GM12878 (cell line): Measurements from ENCODE around the gene MYCBP2. TPM values are rescaled to one million over a fixed set of nuclear protein-coding genes. Genes with fewer than 3 reads are reported as not detected.

Source experiments
- BHLHE40 ChIP-seq, 2 experiments: fragments of 450-650 bp in 1 of 2; IDR thresholded peaks; 2 replicates each; pipeline ENCODE4 v1.6.1; 2011 to 2017; ENCODE audit warnings: low read depth in 2 of 2, borderline replicate concordance in 1 of 2, improper control_type of control experiment in 1 of 2, low read length in 1 of 2, mild to moderate bottlenecking in 1 of 2
- EED ChIP-seq: sonication (generic); IDR thresholded peaks from 2 replicates; pipeline ENCODE4 v1.6.1; 2016; ENCODE audit warnings: antibody characterized with exemption, low read depth
- HDAC6 ChIP-seq: fragments of 200-600 bp; sonication (generic); IDR thresholded peaks from one replicate; pipeline ENCODE4 v1.8.0; 2017; ENCODE audit warnings: antibody characterized with exemption; ENCODE audit not compliant: unreplicated experiment
- KDM1A ChIP-seq: fragments of 200-600 bp; sonication (generic); IDR thresholded peaks from 2 replicates; pipeline ENCODE4 v1.6.1; 2016; ENCODE audit warnings: borderline replicate concordance
- MEF2A ChIP-seq: IDR thresholded peaks from 2 replicates; pipeline ENCODE4 v1.6.1; 2011; ENCODE audit warnings: low read depth, mild to moderate bottlenecking, low read length, moderate library complexity; ENCODE audit not compliant: insufficient read depth
- SP1 ChIP-seq: IDR thresholded peaks from one replicate; pipeline ENCODE4 v1.6.1; 2011; ENCODE audit warnings: low read depth, low read length
- SREBF1 ChIP-seq: IDR thresholded peaks from 2 replicates; pipeline ENCODE4 v1.6.1; 2012; ENCODE audit warnings: mild to moderate bottlenecking, low read length
- YBX1 ChIP-seq: fragments of 450-650 bp; IDR thresholded peaks from 2 replicates; pipeline ENCODE4 v1.6.1; 2016; ENCODE audit warnings: antibody characterized with exemption
- polyA plus RNA-seq, 11 experiments: library from polyadenylated mRNA; depleted of rRNA in 4 of 11; unstranded in 6 of 11; stranded (reverse) in 5 of 11; fragments of >200 nt; fragmentation: Nextera tagmentation in 4 of 11; fragmentation: Illumina TruSeq in 1 of 11; extraction: Ambion mirVana in 4 of 11; extraction: Trizol in 1 of 11; gene quantifications; 1 replicate in 1 of 11; 2 replicates in 10 of 11; pipeline versions ENCODE4 v1.2.1 to v1.2.3, GENCODE V29; 2011 to 2016; ENCODE audit warnings: inconsistent platforms in 2 of 11, missing spikeins in 2 of 11, low read depth in 1 of 11
- total RNA-seq, 4 experiments: library from RNA; depleted of rRNA in 3 of 4; stranded (reverse); fragments of >200 nt in 3 of 4; fragmentation: Illumina TruSeq in 1 of 4; extraction: Trizol in 1 of 4; gene quantifications; 2 replicates each; pipeline versions ENCODE4 v1.2.1 to v1.2.3, GENCODE V29; 2013 to 2021
- TF ChIP-seq, protein P1 (sequence below): fragments of 450-650 bp; IDR thresholded peaks from 2 replicates; pipeline ENCODE4 v1.6.1; 2016; ENCODE audit warnings: mild to moderate bottlenecking
- TF ChIP-seq, protein P2 (sequence below): IDR thresholded peaks from 2 replicates; pipeline ENCODE4 v1.6.1; 2012; ENCODE audit warnings: low read depth, low read length, improper control_type of control experiment
- TF ChIP-seq, protein P3 (sequence below): IDR thresholded peaks from 2 replicates; pipeline ENCODE4 v1.6.1; 2011; ENCODE audit warnings: low read depth, low read length, improper control_type of control experiment, borderline replicate concordance
- TF ChIP-seq, protein P4 (sequence below): IDR thresholded peaks from 2 replicates; pipeline ENCODE4 v1.6.1; 2011; ENCODE audit warnings: borderline replicate concordance, low read depth, mild to moderate bottlenecking, moderate library complexity, mixed read lengths, low read length; ENCODE audit not compliant: insufficient read depth; ENCODE audit errors: extremely low read length
- TF ChIP-seq, protein P5 (sequence below): IDR thresholded peaks from 2 replicates; pipeline ENCODE4 v1.6.1; 2012; ENCODE audit warnings: improper control_type of control experiment, low read depth, low read length; ENCODE audit not compliant: insufficient replicate concordance
- TF ChIP-seq, protein P6 (sequence below): IDR thresholded peaks from 2 replicates; pipeline ENCODE4 v1.6.1; 2012; ENCODE audit warnings: low read length, inconsistent platforms

MYCBP2 gene
- total and polyA plus RNA-seq, 10 of the 15 experiments (the other 5 are each of a cell fraction or from before 2014, with no cell fraction given), result 51.9 to 152 (median 98.2) TPM

DNA sequence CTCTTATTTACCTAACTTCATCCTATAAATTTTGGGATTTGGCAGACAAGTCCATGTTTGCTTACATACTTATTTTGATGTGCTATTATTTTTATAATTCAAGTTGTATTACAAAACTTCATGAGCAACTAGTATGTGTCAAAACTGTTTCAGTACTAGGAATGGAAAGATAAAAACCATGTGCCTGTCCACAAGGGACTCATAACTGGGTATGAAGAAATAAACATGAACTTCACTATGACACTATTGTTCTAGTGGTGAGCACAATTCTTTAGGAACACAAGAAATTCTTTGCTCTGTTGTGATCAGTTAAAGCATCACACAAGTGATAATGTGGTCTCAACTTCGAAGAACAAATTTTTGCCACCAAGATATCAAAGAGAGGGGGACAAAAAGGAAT, 202.5 kb downstream of the MYCBP2 start (continued):
- TF ChIP-seq, protein P1, sequence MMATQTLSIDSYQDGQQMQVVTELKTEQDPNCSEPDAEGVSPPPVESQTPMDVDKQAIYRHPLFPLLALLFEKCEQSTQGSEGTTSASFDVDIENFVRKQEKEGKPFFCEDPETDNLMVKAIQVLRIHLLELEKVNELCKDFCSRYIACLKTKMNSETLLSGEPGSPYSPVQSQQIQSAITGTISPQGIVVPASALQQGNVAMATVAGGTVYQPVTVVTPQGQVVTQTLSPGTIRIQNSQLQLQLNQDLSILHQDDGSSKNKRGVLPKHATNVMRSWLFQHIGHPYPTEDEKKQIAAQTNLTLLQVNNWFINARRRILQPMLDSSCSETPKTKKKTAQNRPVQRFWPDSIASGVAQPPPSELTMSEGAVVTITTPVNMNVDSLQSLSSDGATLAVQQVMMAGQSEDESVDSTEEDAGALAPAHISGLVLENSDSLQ, result no peak
- TF ChIP-seq MEF2A (no peak), HDAC6 (no peak), SP1 (no peak), YBX1 (no peak), KDM1A (no peak), SREBF1 (no peak), BHLHE40 (IDR thresholded peaks at IDR 0.05; ENCODE audit: borderline replicate concordance in 1 of 2, low read depth in 2 of 2, low read length in 1 of 2) (no peak), EED (no peak)
- TF ChIP-seq, protein P2, sequence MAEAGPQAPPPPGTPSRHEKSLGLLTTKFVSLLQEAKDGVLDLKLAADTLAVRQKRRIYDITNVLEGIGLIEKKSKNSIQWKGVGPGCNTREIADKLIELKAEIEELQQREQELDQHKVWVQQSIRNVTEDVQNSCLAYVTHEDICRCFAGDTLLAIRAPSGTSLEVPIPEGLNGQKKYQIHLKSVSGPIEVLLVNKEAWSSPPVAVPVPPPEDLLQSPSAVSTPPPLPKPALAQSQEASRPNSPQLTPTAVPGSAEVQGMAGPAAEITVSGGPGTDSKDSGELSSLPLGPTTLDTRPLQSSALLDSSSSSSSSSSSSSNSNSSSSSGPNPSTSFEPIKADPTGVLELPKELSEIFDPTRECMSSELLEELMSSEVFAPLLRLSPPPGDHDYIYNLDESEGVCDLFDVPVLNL, result no peak
- TF ChIP-seq, protein P3, sequence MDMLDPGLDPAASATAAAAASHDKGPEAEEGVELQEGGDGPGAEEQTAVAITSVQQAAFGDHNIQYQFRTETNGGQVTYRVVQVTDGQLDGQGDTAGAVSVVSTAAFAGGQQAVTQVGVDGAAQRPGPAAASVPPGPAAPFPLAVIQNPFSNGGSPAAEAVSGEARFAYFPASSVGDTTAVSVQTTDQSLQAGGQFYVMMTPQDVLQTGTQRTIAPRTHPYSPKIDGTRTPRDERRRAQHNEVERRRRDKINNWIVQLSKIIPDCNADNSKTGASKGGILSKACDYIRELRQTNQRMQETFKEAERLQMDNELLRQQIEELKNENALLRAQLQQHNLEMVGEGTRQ, result no peak
- TF ChIP-seq, protein P4, sequence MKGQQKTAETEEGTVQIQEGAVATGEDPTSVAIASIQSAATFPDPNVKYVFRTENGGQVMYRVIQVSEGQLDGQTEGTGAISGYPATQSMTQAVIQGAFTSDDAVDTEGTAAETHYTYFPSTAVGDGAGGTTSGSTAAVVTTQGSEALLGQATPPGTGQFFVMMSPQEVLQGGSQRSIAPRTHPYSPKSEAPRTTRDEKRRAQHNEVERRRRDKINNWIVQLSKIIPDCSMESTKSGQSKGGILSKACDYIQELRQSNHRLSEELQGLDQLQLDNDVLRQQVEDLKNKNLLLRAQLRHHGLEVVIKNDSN, result no peak
- TF ChIP-seq, protein P5, sequence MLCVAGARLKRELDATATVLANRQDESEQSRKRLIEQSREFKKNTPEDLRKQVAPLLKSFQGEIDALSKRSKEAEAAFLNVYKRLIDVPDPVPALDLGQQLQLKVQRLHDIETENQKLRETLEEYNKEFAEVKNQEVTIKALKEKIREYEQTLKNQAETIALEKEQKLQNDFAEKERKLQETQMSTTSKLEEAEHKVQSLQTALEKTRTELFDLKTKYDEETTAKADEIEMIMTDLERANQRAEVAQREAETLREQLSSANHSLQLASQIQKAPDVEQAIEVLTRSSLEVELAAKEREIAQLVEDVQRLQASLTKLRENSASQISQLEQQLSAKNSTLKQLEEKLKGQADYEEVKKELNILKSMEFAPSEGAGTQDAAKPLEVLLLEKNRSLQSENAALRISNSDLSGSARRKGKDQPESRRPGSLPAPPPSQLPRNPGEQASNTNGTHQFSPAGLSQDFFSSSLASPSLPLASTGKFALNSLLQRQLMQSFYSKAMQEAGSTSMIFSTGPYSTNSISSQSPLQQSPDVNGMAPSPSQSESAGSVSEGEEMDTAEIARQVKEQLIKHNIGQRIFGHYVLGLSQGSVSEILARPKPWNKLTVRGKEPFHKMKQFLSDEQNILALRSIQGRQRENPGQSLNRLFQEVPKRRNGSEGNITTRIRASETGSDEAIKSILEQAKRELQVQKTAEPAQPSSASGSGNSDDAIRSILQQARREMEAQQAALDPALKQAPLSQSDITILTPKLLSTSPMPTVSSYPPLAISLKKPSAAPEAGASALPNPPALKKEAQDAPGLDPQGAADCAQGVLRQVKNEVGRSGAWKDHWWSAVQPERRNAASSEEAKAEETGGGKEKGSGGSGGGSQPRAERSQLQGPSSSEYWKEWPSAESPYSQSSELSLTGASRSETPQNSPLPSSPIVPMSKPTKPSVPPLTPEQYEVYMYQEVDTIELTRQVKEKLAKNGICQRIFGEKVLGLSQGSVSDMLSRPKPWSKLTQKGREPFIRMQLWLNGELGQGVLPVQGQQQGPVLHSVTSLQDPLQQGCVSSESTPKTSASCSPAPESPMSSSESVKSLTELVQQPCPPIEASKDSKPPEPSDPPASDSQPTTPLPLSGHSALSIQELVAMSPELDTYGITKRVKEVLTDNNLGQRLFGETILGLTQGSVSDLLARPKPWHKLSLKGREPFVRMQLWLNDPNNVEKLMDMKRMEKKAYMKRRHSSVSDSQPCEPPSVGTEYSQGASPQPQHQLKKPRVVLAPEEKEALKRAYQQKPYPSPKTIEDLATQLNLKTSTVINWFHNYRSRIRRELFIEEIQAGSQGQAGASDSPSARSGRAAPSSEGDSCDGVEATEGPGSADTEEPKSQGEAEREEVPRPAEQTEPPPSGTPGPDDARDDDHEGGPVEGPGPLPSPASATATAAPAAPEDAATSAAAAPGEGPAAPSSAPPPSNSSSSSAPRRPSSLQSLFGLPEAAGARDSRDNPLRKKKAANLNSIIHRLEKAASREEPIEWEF, result no peak
- TF ChIP-seq, protein P6, sequence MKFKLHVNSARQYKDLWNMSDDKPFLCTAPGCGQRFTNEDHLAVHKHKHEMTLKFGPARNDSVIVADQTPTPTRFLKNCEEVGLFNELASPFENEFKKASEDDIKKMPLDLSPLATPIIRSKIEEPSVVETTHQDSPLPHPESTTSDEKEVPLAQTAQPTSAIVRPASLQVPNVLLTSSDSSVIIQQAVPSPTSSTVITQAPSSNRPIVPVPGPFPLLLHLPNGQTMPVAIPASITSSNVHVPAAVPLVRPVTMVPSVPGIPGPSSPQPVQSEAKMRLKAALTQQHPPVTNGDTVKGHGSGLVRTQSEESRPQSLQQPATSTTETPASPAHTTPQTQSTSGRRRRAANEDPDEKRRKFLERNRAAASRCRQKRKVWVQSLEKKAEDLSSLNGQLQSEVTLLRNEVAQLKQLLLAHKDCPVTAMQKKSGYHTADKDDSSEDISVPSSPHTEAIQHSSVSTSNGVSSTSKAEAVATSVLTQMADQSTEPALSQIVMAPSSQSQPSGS, result no peak
